GM12892 (cell line): ENCODE results near the gene SMURF2.
"Not testable (repeated sequence)": the region's sequence is repeated elsewhere in the genome, so short reads cannot be mapped to it uniquely, and the experiment has no call there.

Experiments used
- POLR2A ChIP-seq: IDR thresholded peaks from 2 replicates; pipeline ENCODE4 v1.6.1; 2011; ENCODE audit warnings: low read depth, low read length, control low read depth
- POLR2AphosphoS5 ChIP-seq: IDR thresholded peaks from 2 replicates; pipeline ENCODE4 v1.6.1; 2011; ENCODE audit warnings: low read depth, low read length, control low read depth
- TAF1 ChIP-seq: IDR thresholded peaks from 2 replicates; pipeline ENCODE4 v1.6.1; 2011; ENCODE audit warnings: low read depth, mild to moderate bottlenecking, control low read depth, low read length, borderline replicate concordance

- TF ChIP-seq POLR2A, POLR2AphosphoS5, TAF1: not testable (repeated sequence)
These were observed 6.0 kb upstream of the SMURF2 start for GRCh38 chr17:64667807-64668721.
